ENCODE data around the gene TRIM45.

Gene TRIM45

GRCh38 chr1:117121589-117122329 lies at the start of gene TRIM45:
TSS of gene TRIM45 (minus strand) at chr1:117121749. CDS start at chr1:117121201, 548 bp downstream.
- H2AFZ ChIP-seq (ENCODE audit: low read depth, low read length, severe bottlenecking): peak within 1 kb of the TSS; percentile 81
- H3K4me2 ChIP-seq (ENCODE audit: low read depth, low read length, poor library complexity, severe bottlenecking): peak within 1 kb of the TSS; percentile 54
- H3K9ac ChIP-seq (ENCODE audit: low read length): peak within 1 kb of the TSS; percentile 52
- no peaks in the 10 kb centered on the region for H3K36me3 ChIP-seq (ENCODE audit: low read length)
- TF ChIP-seq CTCF (IDR thresholded peaks at IDR 0.05; ENCODE audit: insufficient read depth, low read length, poor library complexity, severe bottlenecking) (peak; percentile 62), EZH2phosphoT487 (conservative IDR thresholded peaks at IDR 0.05; ENCODE audit: low read length) (no peak)
- no peaks in the 10 kb centered on the region for H3K27me3 ChIP-seq (ENCODE audit: low read length)
- no peaks in the 10 kb centered on the region for H3K79me2 ChIP-seq (ENCODE audit: insufficient read depth, low read length)
- no peaks in the 10 kb centered on the region for H3K9me3 ChIP-seq (ENCODE audit: insufficient read depth, low read length)
- no peaks in the 10 kb centered on the region for H4K20me1 ChIP-seq (ENCODE audit: low read depth, low read length)
- no peak within 1 kb of the TSS for H3K27ac ChIP-seq (ENCODE audit: low read depth, low read length)
- H3K9me2 ChIP-seq (replicated peaks; ENCODE audit: insufficient read depth, low read length): no peaks in the 10 kb centered on the region
- no peaks in the 10 kb centered on the region for H3F3A ChIP-seq (ENCODE audit: insufficient read depth)
- peak within 1 kb of the TSS; percentile 53 for H3K4me3 ChIP-seq (ENCODE audit: insufficient read depth, low read length, poor library complexity, severe bottlenecking)

- Histone ChIP-seq H3K27ac (ENCODE audit: low read depth, low read length) (no peak overlapping the region), H3K79me2 (ENCODE audit: insufficient read depth, low read length) (no peaks in the 10 kb centered on the region), H3K9ac (ENCODE audit: low read length) (no peak overlapping the region), H3F3A (ENCODE audit: insufficient read depth) (no peaks in the 10 kb centered on the region), H4K20me1 (ENCODE audit: low read depth, low read length) (no peaks in the 10 kb centered on the region), H2AFZ (ENCODE audit: low read depth, low read length, severe bottlenecking) (no peak overlapping the region), H3K9me2 (replicated peaks; ENCODE audit: insufficient read depth, low read length) (no peaks in the 10 kb centered on the region), H3K27me3 (ENCODE audit: low read length) (no peaks in the 10 kb centered on the region), H3K4me2 (ENCODE audit: low read depth, low read length, poor library complexity, severe bottlenecking) (no peak overlapping the region), H3K9me3 (ENCODE audit: insufficient read depth, low read length) (no peaks in the 10 kb centered on the region), H3K36me3 (ENCODE audit: low read length) (no peaks in the 10 kb centered on the region), H3K4me3 (ENCODE audit: insufficient read depth, low read length, poor library complexity, severe bottlenecking) (no peak overlapping the region)
- TF ChIP-seq CTCF (IDR thresholded peaks at IDR 0.05; ENCODE audit: insufficient read depth, low read length, poor library complexity, severe bottlenecking) (no peak), EZH2phosphoT487 (conservative IDR thresholded peaks at IDR 0.05; ENCODE audit: low read length) (no peak)
These were observed 48.5 kb upstream of the TRIM45 start for GRCh38 chr1:117169871-117170596.

GRCh38 chr1:117167402-117167801 lies 45.9 kb upstream of the TRIM45 start:
- H3K79me2 ChIP-seq (ENCODE audit: insufficient read depth, low read length): no peaks in the 10 kb centered on the region
- no peaks in the 10 kb centered on the region for H4K20me1 ChIP-seq (ENCODE audit: low read depth, low read length)
- H3F3A ChIP-seq (ENCODE audit: insufficient read depth): no peaks in the 10 kb centered on the region
- H3K9me3 ChIP-seq (ENCODE audit: insufficient read depth, low read length): no peaks in the 10 kb centered on the region
- H3K27me3 ChIP-seq (ENCODE audit: low read length): no peaks in the 10 kb centered on the region
- H3K36me3 ChIP-seq (ENCODE audit: low read length): no peaks in the 10 kb centered on the region
- H3K9ac ChIP-seq (ENCODE audit: low read length): no peak overlapping the region
- H2AFZ ChIP-seq (ENCODE audit: low read depth, low read length, severe bottlenecking): no peak overlapping the region
- H3K4me2 ChIP-seq (ENCODE audit: low read depth, low read length, poor library complexity, severe bottlenecking): no peak overlapping the region
- no peaks in the 10 kb centered on the region for H3K9me2 ChIP-seq (replicated peaks; ENCODE audit: insufficient read depth, low read length)
- no peak overlapping the region for H3K27ac ChIP-seq (ENCODE audit: low read depth, low read length)
- no peak for TF ChIP-seq CTCF (IDR thresholded peaks at IDR 0.05; ENCODE audit: insufficient read depth, low read length, poor library complexity, severe bottlenecking)
- no peak for TF ChIP-seq EZH2phosphoT487 (conservative IDR thresholded peaks at IDR 0.05; ENCODE audit: low read length)
- H3K4me3 ChIP-seq (ENCODE audit: insufficient read depth, low read length, poor library complexity, severe bottlenecking): no peak overlapping the region

Measured in SU-DHL-6 (cell line).